Calu3 (cell line): ENCODE measurements around the gene GSX1. TPM values are rescaled to one million over a fixed set of nuclear protein-coding genes. Genes with fewer than 3 reads are reported as not detected.
"Not testable (repeated sequence)": the region's sequence is repeated elsewhere in the genome, so short reads cannot be mapped to it uniquely, and the experiment has no call there.

Experiments used
- BruUV-seq: library from RNA; stranded (reverse); fragments of 400-500 nt; replicated peaks from 2 replicates; lab custom pipeline; 2021; lab: Mats Ljungman, UMichigan
- CTCF ChIA-PET: fragments of 300-600 bp; sonication (Branson Sonifier 250); formaldehyde crosslinking; loops from one replicate; lab custom pipeline; 2022; ENCODE audit warnings: antibody characterized with exemption; lab: Charles Lee
- DNase-seq: peaks from one replicate; pipeline ENCODE4 v3.0.0; 2022
- H3K27ac Mint-ChIP-seq: one replicate; pipeline ENCODE4 v1.8.0; 2022; ENCODE audit warnings: mixed read lengths; ENCODE audit not compliant: unreplicated experiment
- H3K27me3 Mint-ChIP-seq: one replicate; pipeline ENCODE4 v1.8.0; 2022; ENCODE audit warnings: mixed read lengths; ENCODE audit not compliant: unreplicated experiment
- H3K36me3 Mint-ChIP-seq: one replicate; pipeline ENCODE4 v1.8.0; 2022; ENCODE audit warnings: mild to moderate bottlenecking, moderate library complexity, mixed read lengths; ENCODE audit not compliant: insufficient read depth, unreplicated experiment
- H3K4me1 Mint-ChIP-seq: one replicate; pipeline ENCODE4 v1.8.0; 2022; ENCODE audit warnings: mild to moderate bottlenecking, low read depth, mixed read lengths; ENCODE audit not compliant: unreplicated experiment
- H3K4me3 Mint-ChIP-seq: one replicate; pipeline ENCODE4 v1.8.0; 2022; ENCODE audit warnings: mild to moderate bottlenecking, low read depth, moderate library complexity, mixed read lengths; ENCODE audit not compliant: unreplicated experiment
- H3K9me3 Mint-ChIP-seq: one replicate; pipeline ENCODE4 v1.8.0; 2022; ENCODE audit warnings: low read depth, mixed read lengths; ENCODE audit not compliant: unreplicated experiment
- intact Hi-C: fragments of 100-400 bp; cut with micrococcal nuclease; formaldehyde crosslinking; loops from one replicate; pipeline ENCODE4 v1.10.0; 2022; ENCODE audit not compliant: unreplicated experiment
- total RNA-seq: library from RNA; stranded (reverse); gene quantifications from 2 replicates; pipeline ENCODE4 v1.2.3, GENCODE V29; 2022
- TF ChIP-seq, protein P1 (sequence below): fragments of 200-600 bp; IDR thresholded peaks from one replicate; pipeline ENCODE4 v1.8.0; 2022; ENCODE audit warnings: antibody characterized with exemption; ENCODE audit not compliant: unreplicated experiment

The GSX1 gene
- total RNA-seq, 1 experiment from 2014 or later = not detected

GRCh38 chr13:27810461-27810860 lies 18.2 kb downstream of the GSX1 start:
- H3K36me3 Mint-ChIP-seq = no peaks in the 10 kb centered on the region
- DNase-seq = no peak
- no peak overlapping the region for H3K27ac Mint-ChIP-seq
- TF ChIP-seq, protein P1, sequence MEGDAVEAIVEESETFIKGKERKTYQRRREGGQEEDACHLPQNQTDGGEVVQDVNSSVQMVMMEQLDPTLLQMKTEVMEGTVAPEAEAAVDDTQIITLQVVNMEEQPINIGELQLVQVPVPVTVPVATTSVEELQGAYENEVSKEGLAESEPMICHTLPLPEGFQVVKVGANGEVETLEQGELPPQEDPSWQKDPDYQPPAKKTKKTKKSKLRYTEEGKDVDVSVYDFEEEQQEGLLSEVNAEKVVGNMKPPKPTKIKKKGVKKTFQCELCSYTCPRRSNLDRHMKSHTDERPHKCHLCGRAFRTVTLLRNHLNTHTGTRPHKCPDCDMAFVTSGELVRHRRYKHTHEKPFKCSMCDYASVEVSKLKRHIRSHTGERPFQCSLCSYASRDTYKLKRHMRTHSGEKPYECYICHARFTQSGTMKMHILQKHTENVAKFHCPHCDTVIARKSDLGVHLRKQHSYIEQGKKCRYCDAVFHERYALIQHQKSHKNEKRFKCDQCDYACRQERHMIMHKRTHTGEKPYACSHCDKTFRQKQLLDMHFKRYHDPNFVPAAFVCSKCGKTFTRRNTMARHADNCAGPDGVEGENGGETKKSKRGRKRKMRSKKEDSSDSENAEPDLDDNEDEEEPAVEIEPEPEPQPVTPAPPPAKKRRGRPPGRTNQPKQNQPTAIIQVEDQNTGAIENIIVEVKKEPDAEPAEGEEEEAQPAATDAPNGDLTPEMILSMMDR = no peak
- H3K27me3 Mint-ChIP-seq = peaks cover 89% of the 10 kb centered on the region
- no peaks in the 10 kb centered on the region for H3K4me1 Mint-ChIP-seq
- no peaks in the 10 kb centered on the region for H3K9me3 Mint-ChIP-seq
- H3K4me3 Mint-ChIP-seq = no peak overlapping the region
- CTCF ChIA-PET = no interaction called here
- BruUV-seq = no TSS peak
- intact Hi-C loops = no loop called here

- no peak overlapping the region for H3K4me3 Mint-ChIP-seq
- BruUV-seq = no TSS peak
- no peaks in the 10 kb centered on the region for H3K36me3 Mint-ChIP-seq
- TF ChIP-seq, protein P1 = no peak
- no peaks in the 10 kb centered on the region for H3K9me3 Mint-ChIP-seq
- intact Hi-C loops = no loop called here
- H3K27ac Mint-ChIP-seq = no peak overlapping the region
- no peaks in the 10 kb centered on the region for H3K4me1 Mint-ChIP-seq
- H3K27me3 Mint-ChIP-seq = peaks cover 82% of the 10 kb centered on the region
- CTCF ChIA-PET = no interaction called here
- DNase-seq = no peak
Measured at GRCh38 chr13:27813826-27814225, 21.5 kb downstream of the GSX1 start.

DNA sequence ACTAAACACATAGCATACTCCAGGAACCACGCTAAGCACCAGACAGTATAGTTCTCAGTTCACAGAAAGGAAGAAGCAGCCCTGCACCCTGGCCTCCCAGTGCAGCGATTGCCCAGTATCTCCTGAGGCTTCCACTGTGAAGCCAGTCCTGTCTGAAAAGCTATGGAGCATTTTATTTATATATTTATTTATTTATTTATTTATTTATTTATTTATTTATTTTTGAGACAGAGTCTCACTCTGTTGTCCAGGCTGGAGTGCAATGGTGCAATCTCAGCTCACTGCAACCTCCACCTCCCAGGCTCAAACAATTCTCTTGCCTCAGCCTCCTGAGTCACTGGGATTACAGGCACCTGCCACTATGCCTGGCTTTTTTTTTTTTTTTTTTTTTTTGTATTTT lies 25.5 kb downstream of the GSX1 start:
- intact Hi-C loops, H3K9me3 Mint-ChIP-seq, H3K4me1 Mint-ChIP-seq, DNase-seq, H3K27ac Mint-ChIP-seq, BruUV-seq, H3K36me3 Mint-ChIP-seq, H3K4me3 Mint-ChIP-seq: not testable (repeated sequence)
- CTCF ChIA-PET = interaction anchor here (0.6 kb wide), 1 partner anchor 16 kb away, joined by 4 read pairs; no protein-coding TSS in a partner anchor
- H3K27me3 Mint-ChIP-seq = peaks cover 80% of the 10 kb centered on the region

- no peak overlapping the region for H3K4me3 Mint-ChIP-seq
- H3K27me3 Mint-ChIP-seq = peaks cover 67% of the 10 kb centered on the region
- intact Hi-C loops = no loop called here
- H3K27ac Mint-ChIP-seq = no peak overlapping the region
- DNase-seq = no peak
- no peaks in the 10 kb centered on the region for H3K36me3 Mint-ChIP-seq
- CTCF ChIA-PET = no interaction called here
- H3K4me1 Mint-ChIP-seq = no peaks in the 10 kb centered on the region
- TF ChIP-seq, protein P1 = no peak
- H3K9me3 Mint-ChIP-seq = no peaks in the 10 kb centered on the region
- BruUV-seq = no TSS peak
Measured at GRCh38 chr13:27820524-27821482, 28.5 kb downstream of the GSX1 start.

GRCh38 chr13:27821566-27821965 lies 29.3 kb downstream of the GSX1 start:
- intact Hi-C loops = no loop called here
- Mint-ChIP-seq H3K36me3 (no peaks in the 10 kb centered on the region), H3K27me3 (peaks cover 60% of the 10 kb centered on the region), H3K4me1 (no peaks in the 10 kb centered on the region), H3K9me3 (no peaks in the 10 kb centered on the region), H3K4me3 (no peak overlapping the region), H3K27ac (no peak overlapping the region)
- CTCF ChIA-PET = interaction anchor here (0.7 kb wide), 1 partner anchor 132 kb away, joined by 3 read pairs; no protein-coding TSS in a partner anchor
- DNase-seq = no peak
- no TSS peak for BruUV-seq
- TF ChIP-seq, protein P1 = no peak
